SK-N-SH treated with all-trans-retinoic acid at 6 μM for 48 hours (cell line): ENCODE measurements around the gene MAGEC1.

Source experiments
- ATAC-seq: fragments of 200-7000 bp; cut with Tn5 transposase; 3 replicates; pipeline ENCODE4 v1.9.1; 2020; ENCODE audit warnings: mild to moderate bottlenecking, moderate library complexity
- ARNTL ChIP-seq: fragments of 450-650 bp; formaldehyde crosslinking; IDR thresholded peaks from 2 replicates; pipeline ENCODE4 v1.5.0; 2020; ENCODE audit warnings: low read depth, mild to moderate bottlenecking, moderate library complexity, borderline replicate concordance
- BACH2 ChIP-seq: fragments of 250-450 bp; sonication (Bioruptor Pico); IDR thresholded peaks from 2 replicates; pipeline ENCODE4 v1.9.0; 2021; ENCODE audit warnings: mild to moderate bottlenecking, borderline replicate concordance
- CSDC2 ChIP-seq: fragments of 250-450 bp; sonication (Bioruptor Pico); IDR thresholded peaks from 2 replicates; pipeline ENCODE4 v1.5.0; 2020; ENCODE audit warnings: mild to moderate bottlenecking, moderate library complexity
- ESRRG ChIP-seq: fragments of 250-450 bp; sonication (Bioruptor Pico); IDR thresholded peaks from 2 replicates; pipeline ENCODE4 v1.6.1; 2021; ENCODE audit warnings: mild to moderate bottlenecking
- GLIS3 ChIP-seq: fragments of 250-450 bp; sonication (Bioruptor Pico); IDR thresholded peaks from 2 replicates; pipeline ENCODE4 v1.5.0; 2020; ENCODE audit warnings: mild to moderate bottlenecking, moderate library complexity
- ISL1 ChIP-seq: fragments of 250-450 bp; sonication (Bioruptor Pico); IDR thresholded peaks from 2 replicates; pipeline ENCODE4 v2.1.2; 2022; ENCODE audit warnings: mild to moderate bottlenecking, moderate library complexity
- OSR1 ChIP-seq: fragments of 250-450 bp; sonication (Bioruptor Pico); IDR thresholded peaks from 2 replicates; pipeline ENCODE4 v1.8.0; 2022; ENCODE audit warnings: moderate library complexity, mild to moderate bottlenecking, inconsistent platforms
- PPARA ChIP-seq: fragments of 250-450 bp; sonication (Bioruptor Pico); IDR thresholded peaks from 2 replicates; pipeline ENCODE4 v1.5.0; 2020; ENCODE audit warnings: mild to moderate bottlenecking, borderline replicate concordance
- RARB ChIP-seq: fragments of 250-450 bp; sonication (Bioruptor Pico); IDR thresholded peaks from 2 replicates; pipeline ENCODE4 v1.8.0; 2021; ENCODE audit warnings: mild to moderate bottlenecking, moderate library complexity
- SNAI2 ChIP-seq: fragments of 250-450 bp; sonication (Bioruptor Pico); IDR thresholded peaks from 2 replicates; pipeline ENCODE4 v1.5.0; 2020; ENCODE audit warnings: mild to moderate bottlenecking, moderate library complexity
- TCF4 ChIP-seq: fragments of 250-450 bp; sonication (Bioruptor Pico); IDR thresholded peaks from 2 replicates; pipeline ENCODE4 v1.8.0; 2021; ENCODE audit warnings: mild to moderate bottlenecking, moderate library complexity, borderline replicate concordance
- TOX ChIP-seq: fragments of 250-450 bp; sonication (Bioruptor Pico); IDR thresholded peaks from 2 replicates; pipeline ENCODE4 v1.8.0; 2021; ENCODE audit warnings: mild to moderate bottlenecking, moderate library complexity, borderline replicate concordance
- ZC3H10 ChIP-seq: fragments of 250-450 bp; sonication (Bioruptor Pico); IDR thresholded peaks from 2 replicates; pipeline ENCODE4 v1.5.1; 2021; ENCODE audit warnings: mild to moderate bottlenecking, moderate library complexity
- ZFP3 ChIP-seq: fragments of 250-450 bp; sonication (Bioruptor Pico); IDR thresholded peaks from 2 replicates; pipeline ENCODE4 v1.5.0; 2020; ENCODE audit warnings: mild to moderate bottlenecking, moderate library complexity
- ZFP30 ChIP-seq: fragments of 450-650 bp; formaldehyde crosslinking; IDR thresholded peaks from 2 replicates; pipeline ENCODE4 v1.5.0; 2022; ENCODE audit warnings: mild to moderate bottlenecking, moderate library complexity
- ZNF565 ChIP-seq: fragments of 450-650 bp; formaldehyde crosslinking; conservative IDR thresholded peaks from 2 replicates; pipeline ENCODE4 v1.5.0; 2020; ENCODE audit warnings: low read depth, mild to moderate bottlenecking, moderate library complexity
- ZNF70 ChIP-seq: fragments of 450-650 bp; formaldehyde crosslinking; IDR thresholded peaks from 2 replicates; pipeline ENCODE4 v1.5.0; 2020; ENCODE audit warnings: mild to moderate bottlenecking, moderate library complexity
- ZNF8 ChIP-seq: fragments of 450-650 bp; formaldehyde crosslinking; IDR thresholded peaks from 2 replicates; pipeline ENCODE4 v1.5.0; 2020; ENCODE audit warnings: mild to moderate bottlenecking, moderate library complexity
- TF ChIP-seq, protein P1 (sequence below): fragments of 250-450 bp; sonication (Bioruptor Pico); IDR thresholded peaks from 2 replicates; pipeline ENCODE4 v1.8.0; 2021; ENCODE audit warnings: low read depth, mild to moderate bottlenecking, moderate library complexity, borderline replicate concordance
- TF ChIP-seq, protein P2 (sequence below): fragments of 250-450 bp; sonication (Bioruptor Pico); IDR thresholded peaks from 2 replicates; pipeline ENCODE4 v1.8.0; 2020; ENCODE audit warnings: mild to moderate bottlenecking, moderate library complexity, borderline replicate concordance
- TF ChIP-seq, protein P3 (sequence below): fragments of 250-450 bp; sonication (Bioruptor Pico); IDR thresholded peaks from 2 replicates; pipeline ENCODE4 v1.5.1; 2020; ENCODE audit warnings: low read depth, mild to moderate bottlenecking, moderate library complexity
- TF ChIP-seq, protein P4 (sequence below): fragments of 250-450 bp; sonication (Bioruptor Pico); IDR thresholded peaks from 2 replicates; pipeline ENCODE4 v1.5.0; 2020; ENCODE audit warnings: mild to moderate bottlenecking, moderate library complexity

The MAGEC1 gene

DNA sequence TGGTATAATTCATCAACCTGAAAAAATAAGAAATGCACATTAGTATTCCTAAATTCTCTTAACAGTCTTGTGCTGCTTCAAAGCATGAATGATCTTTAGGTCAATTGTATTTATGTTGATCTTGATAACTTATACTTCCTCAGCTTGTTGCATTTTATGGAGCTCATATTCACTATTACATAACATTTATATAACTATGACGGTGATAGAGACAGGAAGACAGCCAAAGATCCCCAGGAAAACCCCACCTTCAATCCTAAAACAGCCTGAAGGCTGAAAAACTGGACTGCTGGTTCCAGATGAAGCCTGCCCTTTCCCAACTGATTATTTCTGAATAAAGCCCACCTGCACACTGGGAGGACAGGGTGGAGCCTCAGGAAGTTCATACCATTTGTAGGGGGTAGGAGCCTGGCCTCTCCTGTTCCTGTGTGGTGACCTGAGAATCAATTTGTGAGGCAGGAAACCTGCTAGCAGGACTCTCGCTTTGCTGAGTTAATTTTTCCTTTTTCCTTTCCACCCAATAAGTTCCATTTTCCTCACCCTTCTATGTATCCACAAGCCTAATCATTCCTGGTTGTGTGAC lies 30.5 kb downstream of the MAGEC1 start:
- no peak for ATAC-seq
- TF ChIP-seq ZNF70 (CRISPR knock-in tag) (no peak), ZNF8 (CRISPR knock-in tag) (no peak), ARNTL (CRISPR knock-in tag) (no peak), ISL1 (CRISPR knock-in tag) (no peak), RARB (CRISPR knock-in tag) (no peak), ZC3H10 (CRISPR knock-in tag) (no peak), CSDC2 (CRISPR knock-in tag) (no peak), OSR1 (CRISPR knock-in tag) (no peak), BACH2 (no peak), TCF4 (CRISPR knock-in tag) (no peak), PPARA (CRISPR knock-in tag) (no peak)
- TF ChIP-seq, protein P1, sequence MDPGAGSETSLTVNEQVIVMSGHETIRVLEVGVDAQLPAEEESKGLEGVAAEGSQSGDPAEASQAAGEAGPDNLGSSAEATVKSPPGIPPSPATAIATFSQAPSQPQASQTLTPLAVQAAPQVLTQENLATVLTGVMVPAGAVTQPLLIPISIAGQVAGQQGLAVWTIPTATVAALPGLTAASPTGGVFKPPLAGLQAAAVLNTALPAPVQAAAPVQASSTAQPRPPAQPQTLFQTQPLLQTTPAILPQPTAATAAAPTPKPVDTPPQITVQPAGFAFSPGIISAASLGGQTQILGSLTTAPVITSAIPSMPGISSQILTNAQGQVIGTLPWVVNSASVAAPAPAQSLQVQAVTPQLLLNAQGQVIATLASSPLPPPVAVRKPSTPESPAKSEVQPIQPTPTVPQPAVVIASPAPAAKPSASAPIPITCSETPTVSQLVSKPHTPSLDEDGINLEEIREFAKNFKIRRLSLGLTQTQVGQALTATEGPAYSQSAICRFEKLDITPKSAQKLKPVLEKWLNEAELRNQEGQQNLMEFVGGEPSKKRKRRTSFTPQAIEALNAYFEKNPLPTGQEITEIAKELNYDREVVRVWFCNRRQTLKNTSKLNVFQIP (CRISPR knock-in tag) = no peak

DNA sequence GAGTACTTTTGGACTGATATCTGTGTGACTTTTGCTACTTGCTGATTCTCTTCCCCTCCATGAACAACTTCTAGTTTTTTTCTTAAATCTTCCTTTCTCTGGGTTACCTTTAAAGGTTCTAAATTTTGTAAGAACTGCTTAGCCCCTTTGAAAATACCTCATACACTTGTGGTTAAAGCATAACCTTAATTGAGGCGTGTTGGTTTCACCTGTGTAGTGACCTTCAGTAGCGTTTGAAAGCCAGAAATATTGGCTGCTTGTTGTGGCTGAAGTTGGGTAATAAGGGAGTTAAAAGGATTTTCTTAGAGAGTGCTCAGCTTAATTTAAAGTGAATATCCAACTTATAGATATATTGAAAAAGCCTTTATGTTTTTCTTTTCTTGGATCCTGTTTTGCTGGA lies 32.0 kb downstream of the MAGEC1 start:
- TF ChIP-seq CSDC2 (CRISPR knock-in tag) = no peak
- no peak for TF ChIP-seq ZNF8 (CRISPR knock-in tag)
- TF ChIP-seq ZNF70 (CRISPR knock-in tag) = no peak
- TF ChIP-seq ZC3H10 (CRISPR knock-in tag) = no peak
- TF ChIP-seq SNAI2 = no peak
- TF ChIP-seq, protein P2, sequence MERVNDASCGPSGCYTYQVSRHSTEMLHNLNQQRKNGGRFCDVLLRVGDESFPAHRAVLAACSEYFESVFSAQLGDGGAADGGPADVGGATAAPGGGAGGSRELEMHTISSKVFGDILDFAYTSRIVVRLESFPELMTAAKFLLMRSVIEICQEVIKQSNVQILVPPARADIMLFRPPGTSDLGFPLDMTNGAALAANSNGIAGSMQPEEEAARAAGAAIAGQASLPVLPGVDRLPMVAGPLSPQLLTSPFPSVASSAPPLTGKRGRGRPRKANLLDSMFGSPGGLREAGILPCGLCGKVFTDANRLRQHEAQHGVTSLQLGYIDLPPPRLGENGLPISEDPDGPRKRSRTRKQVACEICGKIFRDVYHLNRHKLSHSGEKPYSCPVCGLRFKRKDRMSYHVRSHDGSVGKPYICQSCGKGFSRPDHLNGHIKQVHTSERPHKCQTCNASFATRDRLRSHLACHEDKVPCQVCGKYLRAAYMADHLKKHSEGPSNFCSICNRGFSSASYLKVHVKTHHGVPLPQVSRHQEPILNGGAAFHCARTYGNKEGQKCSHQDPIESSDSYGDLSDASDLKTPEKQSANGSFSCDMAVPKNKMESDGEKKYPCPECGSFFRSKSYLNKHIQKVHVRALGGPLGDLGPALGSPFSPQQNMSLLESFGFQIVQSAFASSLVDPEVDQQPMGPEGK (CRISPR knock-in tag) = no peak
- no peak for TF ChIP-seq RARB (CRISPR knock-in tag)
- ATAC-seq = no peak

DNA sequence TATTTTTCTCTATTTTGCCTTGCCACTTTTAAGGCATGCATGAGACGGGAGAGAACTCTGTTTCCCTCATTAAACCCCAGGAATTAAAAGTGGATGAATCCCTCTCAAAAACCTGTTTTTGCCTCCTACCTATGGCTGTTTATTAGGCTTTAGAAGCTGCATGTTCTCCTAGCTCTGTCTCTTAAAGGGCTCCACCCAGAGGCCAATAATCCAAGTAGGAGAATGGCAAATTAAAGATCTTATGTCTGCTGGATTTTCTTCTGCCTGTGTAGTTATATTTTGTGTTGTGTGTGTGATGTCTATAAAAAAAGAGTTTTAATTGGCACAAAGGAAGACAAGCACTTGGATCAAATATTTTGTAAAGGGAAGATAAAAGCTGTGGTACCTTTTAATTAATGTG lies 32.4 kb downstream of the MAGEC1 start:
- ATAC-seq = no peak
- TF ChIP-seq SNAI2 (no peak), ISL1 (CRISPR knock-in tag) (no peak), RARB (CRISPR knock-in tag) (no peak), ZC3H10 (CRISPR knock-in tag) (no peak), ESRRG (CRISPR knock-in tag) (no peak), OSR1 (CRISPR knock-in tag) (no peak), ZFP3 (CRISPR knock-in tag) (no peak)
- TF ChIP-seq, protein P3, sequence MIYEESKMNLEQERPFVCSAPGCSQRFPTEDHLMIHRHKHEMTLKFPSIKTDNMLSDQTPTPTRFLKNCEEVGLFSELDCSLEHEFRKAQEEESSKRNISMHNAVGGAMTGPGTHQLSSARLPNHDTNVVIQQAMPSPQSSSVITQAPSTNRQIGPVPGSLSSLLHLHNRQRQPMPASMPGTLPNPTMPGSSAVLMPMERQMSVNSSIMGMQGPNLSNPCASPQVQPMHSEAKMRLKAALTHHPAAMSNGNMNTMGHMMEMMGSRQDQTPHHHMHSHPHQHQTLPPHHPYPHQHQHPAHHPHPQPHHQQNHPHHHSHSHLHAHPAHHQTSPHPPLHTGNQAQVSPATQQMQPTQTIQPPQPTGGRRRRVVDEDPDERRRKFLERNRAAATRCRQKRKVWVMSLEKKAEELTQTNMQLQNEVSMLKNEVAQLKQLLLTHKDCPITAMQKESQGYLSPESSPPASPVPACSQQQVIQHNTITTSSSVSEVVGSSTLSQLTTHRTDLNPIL (CRISPR knock-in tag) = no peak
- TF ChIP-seq, protein P4, sequence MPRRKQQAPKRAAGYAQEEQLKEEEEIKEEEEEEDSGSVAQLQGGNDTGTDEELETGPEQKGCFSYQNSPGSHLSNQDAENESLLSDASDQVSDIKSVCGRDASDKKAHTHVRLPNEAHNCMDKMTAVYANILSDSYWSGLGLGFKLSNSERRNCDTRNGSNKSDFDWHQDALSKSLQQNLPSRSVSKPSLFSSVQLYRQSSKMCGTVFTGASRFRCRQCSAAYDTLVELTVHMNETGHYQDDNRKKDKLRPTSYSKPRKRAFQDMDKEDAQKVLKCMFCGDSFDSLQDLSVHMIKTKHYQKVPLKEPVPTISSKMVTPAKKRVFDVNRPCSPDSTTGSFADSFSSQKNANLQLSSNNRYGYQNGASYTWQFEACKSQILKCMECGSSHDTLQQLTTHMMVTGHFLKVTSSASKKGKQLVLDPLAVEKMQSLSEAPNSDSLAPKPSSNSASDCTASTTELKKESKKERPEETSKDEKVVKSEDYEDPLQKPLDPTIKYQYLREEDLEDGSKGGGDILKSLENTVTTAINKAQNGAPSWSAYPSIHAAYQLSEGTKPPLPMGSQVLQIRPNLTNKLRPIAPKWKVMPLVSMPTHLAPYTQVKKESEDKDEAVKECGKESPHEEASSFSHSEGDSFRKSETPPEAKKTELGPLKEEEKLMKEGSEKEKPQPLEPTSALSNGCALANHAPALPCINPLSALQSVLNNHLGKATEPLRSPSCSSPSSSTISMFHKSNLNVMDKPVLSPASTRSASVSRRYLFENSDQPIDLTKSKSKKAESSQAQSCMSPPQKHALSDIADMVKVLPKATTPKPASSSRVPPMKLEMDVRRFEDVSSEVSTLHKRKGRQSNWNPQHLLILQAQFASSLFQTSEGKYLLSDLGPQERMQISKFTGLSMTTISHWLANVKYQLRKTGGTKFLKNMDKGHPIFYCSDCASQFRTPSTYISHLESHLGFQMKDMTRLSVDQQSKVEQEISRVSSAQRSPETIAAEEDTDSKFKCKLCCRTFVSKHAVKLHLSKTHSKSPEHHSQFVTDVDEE (CRISPR knock-in tag) = no peak

DNA sequence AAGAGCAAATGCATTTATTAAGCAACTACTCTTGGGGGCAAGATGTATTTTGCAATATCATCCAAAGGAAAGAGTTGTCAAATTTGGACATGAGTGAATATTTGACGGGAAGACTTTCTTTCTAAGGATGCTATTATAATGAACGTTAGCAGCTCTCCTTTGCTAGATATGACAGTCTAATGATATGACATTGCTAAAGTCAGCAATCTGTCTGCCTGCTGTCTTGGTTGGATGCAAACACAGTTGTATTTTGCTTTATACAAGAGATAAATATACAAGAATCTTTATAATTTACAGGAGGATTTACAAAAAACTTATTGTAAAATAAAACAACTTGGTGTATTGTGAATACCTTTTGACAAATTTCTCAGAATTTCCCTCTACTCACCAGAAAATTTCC lies 37.5 kb downstream of the MAGEC1 start:
- TF ChIP-seq OSR1 (CRISPR knock-in tag) (no peak), ISL1 (CRISPR knock-in tag) (no peak), ZNF8 (CRISPR knock-in tag) (no peak), TOX (no peak)
- no peak for ATAC-seq

DNA sequence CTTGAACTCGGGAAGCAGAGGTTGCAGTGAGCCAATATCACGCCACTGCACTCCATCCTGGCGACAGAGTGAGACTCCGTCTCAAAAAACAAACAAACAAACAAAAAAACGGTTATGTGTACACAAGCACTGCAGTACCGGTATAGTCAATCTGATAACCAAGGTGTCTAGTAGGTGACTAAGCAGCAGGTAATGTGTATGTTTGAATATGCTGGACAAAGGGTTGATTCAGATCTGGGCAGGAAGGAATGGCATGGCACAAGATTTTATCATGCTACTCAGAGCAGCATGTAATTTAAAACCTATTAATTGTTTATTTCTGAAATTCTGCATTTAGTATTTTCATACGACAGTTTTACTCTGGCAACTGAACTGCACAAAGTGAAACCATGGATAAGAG lies 41.7 kb downstream of the MAGEC1 start:
- ATAC-seq = no peak
- TF ChIP-seq ARNTL (CRISPR knock-in tag) = no peak
- TF ChIP-seq GLIS3 (CRISPR knock-in tag) = no peak
- TF ChIP-seq SNAI2 = no peak
- TF ChIP-seq, protein P1 (CRISPR knock-in tag) = no peak
- no peak for TF ChIP-seq ZNF70 (CRISPR knock-in tag)
- TF ChIP-seq ZNF565 (CRISPR knock-in tag) = no peak
- no peak for TF ChIP-seq TOX
- TF ChIP-seq, protein P4 (CRISPR knock-in tag) = no peak
- no peak for TF ChIP-seq ZFP30
- no peak for TF ChIP-seq ESRRG (CRISPR knock-in tag)
- TF ChIP-seq TCF4 (CRISPR knock-in tag) = no peak
